ENCODE results near the gene CXCL3.

CXCL3 gene

DNA sequence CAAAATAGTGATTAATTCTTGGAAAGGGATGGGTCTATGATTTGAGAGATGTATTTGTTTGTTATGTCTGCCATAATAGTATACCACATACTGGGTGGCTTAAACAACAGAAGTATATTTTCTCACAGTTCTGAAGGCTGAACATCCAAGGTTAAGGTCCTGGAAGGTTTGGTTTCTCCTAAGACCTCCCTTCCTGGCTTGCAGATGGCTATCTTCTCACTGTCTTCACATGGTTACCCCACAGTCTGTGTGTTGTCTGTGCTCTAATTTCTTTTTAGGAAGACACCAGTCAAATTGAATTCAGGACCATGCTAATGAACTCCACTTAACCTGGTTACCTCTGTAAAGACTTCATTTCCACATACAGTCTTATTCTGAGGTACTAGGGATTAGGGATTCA lies 34.9 kb upstream of the CXCL3 start:
- DNase-seq (ENCODE audit: low spot score), result no peak
- TF ChIP-seq CTCF (IDR thresholded peaks at IDR 0.05; ENCODE audit: extremely low read depth, missing control alignments), result no peak

- no peak for TF ChIP-seq CTCF (IDR thresholded peaks at IDR 0.05; ENCODE audit: extremely low read depth, missing control alignments)
- DNase-seq (ENCODE audit: low spot score), result no peak
These were observed 34.2 kb upstream of the CXCL3 start for GRCh38 chr4:74072739-74073138.

- no peak for TF ChIP-seq CTCF (IDR thresholded peaks at IDR 0.05; ENCODE audit: extremely low read depth, missing control alignments)
These were observed 29.1 kb upstream of the CXCL3 start for GRCh38 chr4:74067586-74067985.

DNA sequence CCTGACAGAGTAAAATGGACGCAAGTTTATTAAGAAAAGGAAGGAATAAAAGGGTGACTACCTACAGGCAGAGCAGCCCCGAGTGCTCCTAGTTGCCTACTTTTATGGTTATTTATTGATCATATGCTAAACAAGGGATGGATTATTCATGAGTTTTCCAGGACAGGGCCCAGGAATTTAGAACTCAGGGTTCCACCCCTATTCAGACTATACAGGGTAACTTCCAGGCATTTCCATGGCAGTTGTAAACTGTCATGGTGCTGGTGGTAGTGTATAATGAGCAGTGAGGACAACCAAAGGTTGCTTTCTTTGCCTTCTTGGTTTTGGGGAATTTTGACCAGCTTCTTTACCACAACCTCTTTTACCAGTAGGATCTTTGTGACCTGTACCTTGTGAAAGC lies 27.7 kb upstream of the CXCL3 start:
- TF ChIP-seq CTCF (IDR thresholded peaks at IDR 0.05; ENCODE audit: extremely low read depth, missing control alignments), result no peak
- DNase-seq (ENCODE audit: low spot score), result no peak

More at GRCh38 chr4:74067586-74067985, 29.1 kb upstream of the CXCL3 start:
- no peak for DNase-seq (ENCODE audit: low spot score)

DNA sequence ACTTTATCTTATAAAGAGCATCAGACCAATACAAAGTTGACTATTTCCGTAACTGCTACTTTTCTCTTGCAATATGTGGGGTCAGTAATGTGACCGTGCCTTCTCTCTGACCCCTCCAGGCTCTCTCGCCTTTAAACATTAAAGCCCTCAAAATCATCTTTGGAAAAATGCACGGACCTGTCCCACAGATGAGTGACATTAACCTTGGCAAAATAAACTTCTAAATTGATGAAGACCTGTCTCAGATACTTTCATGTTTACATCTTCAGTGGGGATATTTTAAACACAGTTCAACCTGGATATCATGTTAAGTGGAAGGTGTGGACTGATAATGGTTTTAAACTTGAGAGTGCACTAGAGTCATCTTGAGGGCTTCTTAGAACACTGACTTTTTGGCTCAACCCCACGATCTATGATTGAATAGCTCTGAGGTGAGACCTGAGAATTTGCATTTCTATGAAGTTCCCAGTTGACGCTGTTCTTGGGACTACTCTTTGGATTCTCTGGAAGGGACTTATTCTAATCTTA lies 26.7 kb upstream of the CXCL3 start:
- DNase-seq (ENCODE audit: low spot score), result no peak
- TF ChIP-seq CTCF (IDR thresholded peaks at IDR 0.05; ENCODE audit: extremely low read depth, missing control alignments), result no peak

DNA sequence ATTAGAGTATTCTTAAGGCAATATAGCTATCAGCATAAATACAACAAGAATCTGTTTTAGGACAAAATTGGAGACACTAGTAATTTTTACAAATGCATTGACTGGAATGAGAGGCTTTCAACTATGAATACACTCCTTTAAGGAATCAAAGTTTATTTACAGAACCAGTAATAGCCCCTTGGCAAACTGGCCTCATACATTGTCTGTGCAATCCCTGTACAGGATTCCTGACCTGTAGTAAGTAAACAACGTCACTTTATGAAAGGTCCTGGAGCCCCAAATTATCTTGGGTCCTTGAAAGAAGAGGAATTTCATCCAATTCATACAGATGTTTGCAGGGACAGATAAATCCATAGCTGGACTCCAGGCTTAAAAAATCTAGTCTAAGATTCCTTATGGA lies 25.4 kb upstream of the CXCL3 start:
- TF ChIP-seq CTCF (IDR thresholded peaks at IDR 0.05; ENCODE audit: extremely low read depth, missing control alignments), result no peak
- DNase-seq (ENCODE audit: low spot score), result no peak

DNA sequence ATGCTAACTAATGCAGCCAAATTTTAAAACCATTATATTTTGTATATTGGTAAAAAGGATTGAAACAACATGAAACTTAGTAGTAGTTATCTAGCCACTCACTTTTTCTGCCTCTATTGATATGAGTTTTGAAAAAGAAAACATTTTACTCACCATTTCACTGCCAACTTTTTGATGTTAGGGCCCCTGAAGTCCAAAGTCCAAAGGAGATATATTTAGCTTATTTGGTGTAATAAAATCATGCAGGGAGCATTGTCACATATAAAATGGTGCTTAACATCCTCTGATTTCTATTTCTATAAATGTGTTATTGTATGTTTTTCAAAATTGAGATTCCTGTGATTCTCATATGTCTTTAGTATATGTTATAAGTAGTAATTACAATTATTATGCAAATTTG lies 24.5 kb upstream of the CXCL3 start:
- TF ChIP-seq CTCF (IDR thresholded peaks at IDR 0.05; ENCODE audit: extremely low read depth, missing control alignments), result no peak
- no peak for DNase-seq (ENCODE audit: low spot score)
